IPS DF 6.9 (cell line): Measurements from ENCODE around the gene RCCD1.

Experiments
- DNase-seq: peaks from one replicate; pipeline ENCODE4 v3.0.0-alpha.2; 2013; ENCODE audit warnings: low read depth, low spot score
- H3K27ac ChIP-seq: one replicate; pipeline ENCODE4 v1.5.1; 2013; ENCODE audit warnings: low read length, control low read depth
- H3K27me3 ChIP-seq: 2 replicates; pipeline ENCODE4 v1.6.1; 2013; ENCODE audit warnings: mild to moderate bottlenecking, low read length; ENCODE audit not compliant: control insufficient read depth, insufficient read depth
- H3K36me3 ChIP-seq: 2 replicates; pipeline ENCODE4 v1.6.1; 2013; ENCODE audit warnings: low read length; ENCODE audit not compliant: control insufficient read depth, insufficient read depth
- H3K4me1 ChIP-seq: 2 replicates; pipeline ENCODE4 v1.6.1; 2013; ENCODE audit warnings: low read length; ENCODE audit not compliant: control insufficient read depth, insufficient read depth
- H3K4me3 ChIP-seq: 2 replicates; pipeline ENCODE4 v1.5.1; 2013; ENCODE audit warnings: mild to moderate bottlenecking, low read length
- H3K9me3 ChIP-seq: 2 replicates; pipeline ENCODE4 v1.6.1; 2013; ENCODE audit warnings: low read length, inconsistent platforms; ENCODE audit not compliant: control insufficient read depth, insufficient read depth
- WGBS: extraction: QIAGEN DNeasy Blood & Tissue Kit; methylation state at CpG from one replicate; pipeline ENCODE4 v1.1.7; 2013; ENCODE audit warnings: mixed read lengths, missing lambda C conversion rate; ENCODE audit not compliant: insufficient read length, insufficient coverage; 5-methylcytosine and 5-hydroxymethylcytosine counted together

Gene RCCD1

DNA sequence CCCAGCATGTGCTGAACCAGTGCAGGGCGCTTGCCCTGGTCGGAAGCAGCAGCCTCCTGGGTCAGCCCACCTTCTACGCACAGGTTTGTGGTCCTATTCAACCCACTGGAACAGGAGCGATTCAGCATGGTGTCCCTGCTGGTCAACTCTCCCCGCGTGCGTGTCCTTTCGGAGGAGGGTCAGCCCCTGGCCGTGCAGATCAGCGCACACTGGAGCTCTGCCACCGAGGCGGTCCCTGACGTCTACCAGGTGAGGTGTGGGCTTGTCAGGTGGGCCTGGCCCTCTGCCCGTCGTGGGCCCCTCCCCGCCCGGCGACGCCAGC, 43.4 kb upstream of the RCCD1 start:
- no peaks in the 10 kb centered on the region; the same call in 1 of the 2 replicates for H3K4me1 ChIP-seq
- no peaks in the 10 kb centered on the region for H3K9me3 ChIP-seq
- H3K36me3 ChIP-seq, result peaks cover 6% of the 10 kb centered on the region; the same call in 1 of the 2 replicates
- WGBS, result no CpG with 5 or more reads among the region's 19 CpGs
- no peaks in the 10 kb centered on the region for H3K27me3 ChIP-seq
- H3K27ac ChIP-seq, result no peak overlapping the region
- no peak overlapping the region for H3K4me3 ChIP-seq
- no peak for DNase-seq

DNA sequence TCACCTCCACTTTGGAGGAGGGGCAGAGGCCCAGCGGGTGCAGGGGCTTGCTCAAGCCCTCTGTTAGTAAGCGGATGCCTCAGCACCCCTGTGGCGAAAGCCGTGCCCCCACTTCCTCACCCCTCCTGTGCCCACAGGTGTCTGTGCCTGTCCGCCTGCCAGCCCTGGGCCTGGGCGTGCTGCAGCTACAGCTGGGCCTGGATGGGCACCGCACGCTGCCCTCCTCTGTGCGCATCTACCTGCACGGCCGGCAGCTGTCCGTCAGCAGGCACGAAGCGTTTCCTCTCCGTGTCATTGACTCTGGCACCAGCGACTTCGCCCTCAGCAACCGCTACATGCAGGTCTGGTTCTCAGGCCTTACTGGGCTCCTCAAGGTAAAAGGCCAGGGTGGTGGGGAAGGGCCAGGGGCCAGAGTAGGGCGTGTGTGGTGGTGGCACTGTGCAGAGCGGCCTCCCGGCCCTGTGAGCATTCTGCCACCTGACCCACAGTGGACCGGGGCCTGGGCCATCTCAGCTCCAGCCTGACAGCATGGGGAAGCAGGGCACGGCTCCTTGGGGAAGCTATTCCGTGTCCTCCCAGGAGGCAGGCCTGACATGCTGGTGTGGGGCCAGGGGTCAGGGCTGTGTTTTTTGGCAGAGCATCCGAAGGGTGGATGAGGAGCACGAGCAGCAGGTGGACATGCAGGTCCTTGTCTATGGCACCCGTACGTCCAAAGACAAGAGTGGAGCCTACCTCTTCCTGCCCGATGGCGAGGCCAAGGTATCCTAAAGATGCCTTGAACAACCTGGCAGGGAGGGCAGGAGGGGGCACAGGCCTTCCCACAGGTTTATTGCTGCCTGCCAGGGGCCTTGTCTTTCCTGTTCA, 42.5 kb upstream of the RCCD1 start:
- no peaks in the 10 kb centered on the region for H3K27me3 ChIP-seq
- no peak overlapping the region for H3K4me3 ChIP-seq

DNA sequence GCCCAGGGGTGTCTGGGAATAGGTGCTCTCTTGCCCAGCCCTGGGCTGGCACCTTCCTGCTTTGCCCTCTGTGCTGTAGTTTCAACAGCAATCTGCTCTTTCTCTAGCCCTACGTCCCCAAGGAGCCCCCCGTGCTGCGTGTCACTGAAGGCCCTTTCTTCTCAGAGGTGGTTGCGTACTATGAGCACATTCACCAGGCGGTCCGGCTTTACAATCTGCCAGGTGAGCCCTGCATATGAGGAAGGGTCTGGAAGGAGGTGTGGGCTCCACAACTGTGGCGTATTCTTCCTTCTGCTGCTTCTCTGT, 42.0 kb upstream of the RCCD1 start:
- Histone ChIP-seq H3K27me3 (no peaks in the 10 kb centered on the region), H3K9me3 (no peaks in the 10 kb centered on the region), H3K36me3 (peaks cover 6% of the 10 kb centered on the region; the same call in 1 of the 2 replicates), H3K4me3 (no peak overlapping the region), H3K4me1 (no peaks in the 10 kb centered on the region; the same call in 1 of the 2 replicates), H3K27ac (no peak overlapping the region)
- DNase-seq, result no peak
- WGBS, result no CpG with 5 or more reads among the region's 7 CpGs

More for the DNA sequence above, 42.5 kb upstream of the RCCD1 start:
- Histone ChIP-seq H3K27ac (no peak overlapping the region), H3K9me3 (no peaks in the 10 kb centered on the region), H3K36me3 (peaks cover 6% of the 10 kb centered on the region; the same call in 1 of the 2 replicates), H3K4me1 (no peaks in the 10 kb centered on the region; the same call in 1 of the 2 replicates)
- no CpG with 5 or more reads among the region's 30 CpGs for WGBS
- DNase-seq, result no peak

DNA sequence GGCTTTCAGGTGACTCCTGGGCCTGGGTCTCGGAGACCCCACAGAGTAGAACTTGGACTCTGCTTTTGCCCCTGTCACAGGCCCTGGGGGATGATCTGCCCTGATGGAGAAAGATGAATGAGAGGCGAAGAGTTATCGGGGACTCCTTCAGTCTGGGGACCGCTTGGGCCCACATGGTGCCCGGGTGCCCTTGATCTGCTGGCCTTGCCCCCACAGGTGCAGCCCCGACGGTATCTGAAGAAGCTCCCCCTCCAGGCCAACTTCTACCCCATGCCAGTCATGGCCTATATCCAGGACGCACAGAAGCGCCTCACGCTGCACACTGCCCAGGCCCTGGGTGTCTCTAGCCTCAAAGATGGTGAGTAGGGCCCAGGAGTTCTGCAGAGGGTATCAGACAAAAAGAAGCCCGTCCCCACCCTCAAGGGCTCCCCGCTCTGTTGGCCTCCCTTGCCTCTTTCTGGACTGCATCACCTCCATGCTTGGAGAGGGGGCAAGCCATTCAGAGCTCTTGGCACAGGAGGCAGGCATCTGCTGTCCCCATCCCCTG, 41.2 kb upstream of the RCCD1 start:
- Histone ChIP-seq H3K27ac (no peak overlapping the region), H3K4me1 (no peaks in the 10 kb centered on the region; the same call in 1 of the 2 replicates), H3K36me3 (peaks cover 6% of the 10 kb centered on the region; the same call in 1 of the 2 replicates), H3K4me3 (no peak overlapping the region), H3K27me3 (no peaks in the 10 kb centered on the region), H3K9me3 (no peaks in the 10 kb centered on the region)
- DNase-seq, result no peak
- no CpG with 5 or more reads among the region's 12 CpGs for WGBS

DNA sequence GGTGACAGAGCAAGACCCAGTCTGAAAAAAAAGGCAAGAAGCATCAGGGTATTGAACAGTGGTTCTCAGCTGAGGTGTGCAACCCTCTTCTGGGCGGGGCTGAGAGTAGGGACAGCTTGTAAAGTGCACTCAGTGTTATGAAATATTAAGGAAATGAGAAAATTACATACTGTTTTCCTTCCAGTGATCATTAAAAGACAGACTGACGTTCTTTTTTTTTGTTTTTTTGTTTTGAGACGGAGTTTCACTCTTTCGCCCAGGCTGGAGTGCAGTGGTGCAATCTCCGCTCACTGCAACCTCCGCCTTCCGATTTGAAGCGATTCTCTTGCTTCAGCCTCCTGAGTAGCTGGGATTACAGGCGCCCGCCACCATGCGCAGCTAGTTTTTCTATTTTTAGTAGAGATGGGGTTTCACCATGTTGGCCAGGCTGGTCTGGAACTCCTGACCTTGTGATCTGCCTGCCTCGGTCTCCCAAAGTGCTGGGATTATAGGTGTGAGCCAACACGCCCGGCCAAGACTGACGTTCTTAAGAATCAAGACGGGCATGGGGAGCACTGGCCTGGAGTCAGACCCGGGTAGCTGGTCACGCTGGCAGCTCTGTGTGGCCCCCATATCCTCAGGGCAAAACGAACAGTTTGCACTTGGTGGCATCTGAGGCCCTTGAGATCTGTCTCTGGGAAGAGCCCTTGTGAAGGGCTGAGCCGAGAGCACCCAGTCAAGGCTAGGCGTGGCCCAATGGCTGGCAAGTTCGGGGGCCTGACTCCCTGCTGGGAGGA, 40.2 kb upstream of the RCCD1 start:
- no CpG with 5 or more reads among the region's 22 CpGs for WGBS
- peaks cover 6% of the 10 kb centered on the region; the same call in 1 of the 2 replicates for H3K36me3 ChIP-seq

DNA sequence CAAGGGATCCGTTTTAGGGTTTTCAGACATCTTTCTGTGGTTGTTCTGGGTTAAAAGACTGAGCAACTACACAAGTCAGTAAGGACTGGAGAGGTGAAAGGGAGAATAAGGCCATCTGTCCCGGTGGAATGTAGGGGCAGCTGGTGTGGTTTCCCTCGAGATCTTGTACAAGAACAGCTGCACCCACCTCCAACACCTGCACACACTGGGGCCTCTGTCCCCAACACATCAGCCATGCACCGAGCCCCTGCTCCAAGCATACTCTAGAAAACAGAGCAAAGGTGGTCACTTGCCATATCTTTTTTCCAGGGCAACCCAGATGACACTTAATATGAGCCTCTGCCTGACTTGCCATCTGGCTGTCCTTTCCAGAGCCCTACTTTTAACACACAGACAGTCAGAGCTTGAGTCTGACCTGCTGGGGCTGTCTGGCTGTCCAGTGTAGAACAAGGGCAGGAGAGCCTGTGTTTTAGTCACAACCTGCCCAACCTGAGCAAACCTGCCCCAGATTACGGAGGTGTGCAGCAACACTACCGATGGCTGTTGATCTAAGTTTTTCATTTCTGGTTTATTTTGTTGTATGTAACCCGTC, 39.4 kb upstream of the RCCD1 start:
- no peak for DNase-seq
- no CpG with 5 or more reads among the region's 7 CpGs for WGBS
- Histone ChIP-seq H3K9me3 (no peaks in the 10 kb centered on the region), H3K27ac (no peak overlapping the region), H3K36me3 (peaks cover 6% of the 10 kb centered on the region; the same call in 1 of the 2 replicates), H3K27me3 (no peaks in the 10 kb centered on the region), H3K4me1 (no peaks in the 10 kb centered on the region; the same call in 1 of the 2 replicates), H3K4me3 (no peak overlapping the region)

More for the DNA sequence above, 40.2 kb upstream of the RCCD1 start:
- no peak overlapping the region for H3K4me3 ChIP-seq
- no peak for DNase-seq
- no peaks in the 10 kb centered on the region for H3K27me3 ChIP-seq
- no peaks in the 10 kb centered on the region for H3K9me3 ChIP-seq
- H3K4me1 ChIP-seq, result no peaks in the 10 kb centered on the region; the same call in 1 of the 2 replicates
- no peak overlapping the region for H3K27ac ChIP-seq

DNA sequence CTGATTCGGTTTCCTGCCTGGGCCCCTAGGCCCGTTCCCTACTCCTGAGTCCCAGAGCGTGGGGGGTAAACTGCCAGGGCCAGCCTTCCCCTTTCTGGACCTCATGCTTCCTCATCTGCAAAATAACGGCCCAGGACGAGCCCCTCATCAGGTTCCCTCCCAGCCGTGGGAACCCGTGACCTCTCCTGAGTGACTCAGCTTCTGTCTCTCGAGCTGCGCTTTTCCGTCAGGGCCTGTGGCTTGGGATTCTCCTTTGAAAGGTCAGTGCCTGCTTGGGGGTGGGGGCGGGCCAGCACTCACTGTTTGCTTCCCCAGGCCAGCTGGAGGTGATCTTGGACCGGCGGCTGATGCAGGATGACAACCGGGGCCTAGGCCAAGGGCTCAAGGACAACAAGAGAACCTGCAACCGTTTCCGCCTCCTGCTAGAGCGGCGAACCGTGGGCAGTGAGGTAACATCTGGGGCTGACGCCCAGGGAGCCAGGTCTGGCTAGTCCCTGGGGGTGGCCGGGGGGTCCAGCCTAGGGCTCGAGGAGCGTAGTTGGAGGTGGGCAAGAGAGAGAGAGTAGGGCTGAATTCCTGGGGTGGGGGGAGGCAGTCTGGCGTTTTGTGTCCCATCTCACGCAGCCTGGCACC, 38.8 kb upstream of the RCCD1 start:
- Histone ChIP-seq H3K27me3 (no peaks in the 10 kb centered on the region), H3K4me1 (no peaks in the 10 kb centered on the region; the same call in 1 of the 2 replicates), H3K9me3 (no peaks in the 10 kb centered on the region), H3K27ac (no peak overlapping the region), H3K4me3 (no peak overlapping the region), H3K36me3 (peaks cover 6% of the 10 kb centered on the region; the same call in 1 of the 2 replicates)
- WGBS, result no CpG with 5 or more reads among the region's 25 CpGs
- DNase-seq, result no peak

DNA sequence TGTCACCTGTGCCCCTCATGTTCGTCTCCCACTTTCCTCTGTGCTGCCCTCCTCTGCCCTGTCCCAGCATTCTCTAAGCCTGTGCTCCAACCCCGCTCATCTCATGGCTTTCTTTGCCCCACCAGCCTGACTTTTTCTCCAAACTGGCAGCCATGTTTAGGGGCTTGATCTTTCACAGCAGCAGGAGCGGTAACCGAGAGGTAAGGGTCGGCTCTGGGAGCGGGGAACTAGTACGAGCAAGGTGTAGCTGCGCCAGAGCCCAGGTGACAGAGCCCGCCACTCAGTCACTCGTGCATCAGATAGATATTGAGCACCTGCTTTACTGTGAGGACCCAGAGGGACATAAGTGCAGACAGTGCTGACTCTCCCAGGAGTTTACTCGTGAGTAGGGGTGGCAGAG, 38.2 kb upstream of the RCCD1 start:
- no peaks in the 10 kb centered on the region for H3K27me3 ChIP-seq
- no peak overlapping the region for H3K4me3 ChIP-seq
- H3K4me1 ChIP-seq, result no peaks in the 10 kb centered on the region
- WGBS, result no CpG with 5 or more reads among the region's 11 CpGs
- H3K9me3 ChIP-seq, result no peaks in the 10 kb centered on the region
- peaks cover under 1% of the 10 kb centered on the region; the same call in 1 of the 2 replicates for H3K36me3 ChIP-seq
- H3K27ac ChIP-seq, result no peak overlapping the region
- DNase-seq, result no peak

DNA sequence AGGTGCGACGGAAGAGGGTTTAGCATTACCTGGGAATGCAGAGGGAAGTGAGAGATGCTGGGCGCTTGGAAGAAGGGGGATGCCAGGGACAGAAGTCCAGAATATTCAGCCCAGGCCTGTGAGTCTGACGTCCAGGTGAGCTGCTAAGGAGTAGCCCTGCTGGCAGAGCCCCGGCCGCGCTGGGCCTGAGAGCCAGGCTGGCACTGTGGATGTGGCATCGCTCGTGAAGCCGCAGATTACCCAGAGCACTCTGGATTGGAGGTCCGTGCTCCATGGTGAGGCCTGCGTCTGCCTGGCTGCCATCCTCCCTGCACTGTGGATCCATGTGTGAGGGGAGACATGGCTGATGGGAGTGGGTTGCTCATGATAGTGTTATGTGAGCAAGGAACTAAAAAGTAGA, 37.1 kb upstream of the RCCD1 start:
- Histone ChIP-seq H3K27ac (no peak overlapping the region), H3K9me3 (no peaks in the 10 kb centered on the region), H3K4me1 (no peaks in the 10 kb centered on the region), H3K36me3 (no peaks in the 10 kb centered on the region), H3K27me3 (no peaks in the 10 kb centered on the region), H3K4me3 (no peak overlapping the region)
- no CpG with 5 or more reads among the region's 12 CpGs for WGBS
- no peak for DNase-seq
